ENCODE data around the gene RAB11FIP3. TPM values are rescaled to one million over a fixed set of nuclear protein-coding genes. Genes with fewer than 3 reads are reported as not detected.

Gene RAB11FIP3
- total and polyA plus RNA-seq, 11 donors: 19.3 to 39.9 (median 31.9) TPM

- Histone ChIP-seq H3K9me3 (no peaks in the 10 kb centered on the region), H3K27ac (no peak overlapping the region), H3K4me3 (no peak overlapping the region), H3K36me3 (no peaks in the 10 kb centered on the region), H3K4me1 (peaks cover 0 to 21% (median 9%) of the 10 kb centered on the region in 12 donors), H3K27me3 (no peaks in the 10 kb centered on the region)
- no peak for TF ChIP-seq POLR2A (IDR thresholded peaks at IDR 0.05)
- TF ChIP-seq CTCF (IDR thresholded peaks at IDR 0.05): no peak
- ATAC-seq (no peak), DNase-seq (no peak)
- intact Hi-C loops (cut with DNase I): loop anchor here in 3 of 10 donors (10.0 kb wide), 2 partner anchors 92 to 272 kb away; partner anchors contain the start of gene RHOT2 (in 2 of the 3)
- WGBS, 4 donors: 86 to 94% (median 89%) methylated on average over 7 of the region's 7 CpGs
Measured at GRCh38 chr16:392450-393030, 32.9 kb upstream of the RAB11FIP3 start.

DNA sequence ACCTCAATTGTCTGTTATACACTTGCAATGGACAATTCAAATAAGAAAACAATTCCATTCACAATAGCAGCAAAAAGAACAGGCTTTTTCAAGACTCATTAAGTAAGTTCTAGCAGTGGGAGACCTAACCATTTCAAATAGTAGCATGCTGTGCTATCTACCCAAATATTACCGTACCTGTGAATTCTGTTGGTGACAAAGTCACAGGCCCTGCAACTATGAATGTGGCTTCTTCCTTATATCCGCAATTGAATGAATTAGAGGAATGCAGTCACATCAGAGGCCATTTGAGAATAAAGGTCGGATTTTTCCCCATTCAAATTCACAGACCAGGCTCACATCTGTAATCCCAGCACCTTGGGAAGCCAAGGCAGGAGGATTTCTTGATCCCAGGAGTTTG lies 29.2 kb upstream of the RAB11FIP3 start:
- TF ChIP-seq CTCF (IDR thresholded peaks at IDR 0.05) (no peak), POLR2A (IDR thresholded peaks at IDR 0.05) (no peak)
- Histone ChIP-seq H3K9me3 (no peaks in the 10 kb centered on the region), H3K4me3 (peak overlapping the region in 8 of 12 donors; percentile 50 to 92 (median 70)), H3K36me3 (peaks cover 0 to 5% (median 0%) of the 10 kb centered on the region in 9 donors), H3K27ac (peak overlapping the region in 9 of 12 donors; percentile 57 to 92 (median 82)), H3K27me3 (no peaks in the 10 kb centered on the region), H3K4me1 (peaks cover 0 to 31% (median 15%) of the 10 kb centered on the region in 12 donors)
- ATAC-seq (no peak), DNase-seq (no peak)
- 40 to 50% (median 44%) methylated on average over 3 of the region's 3 CpGs for WGBS, 4 donors
- intact Hi-C loops (cut with DNase I): loop anchor here in 3 of 10 donors (2.0 to 10.0 kb wide), 3 partner anchors 13 to 269 kb away; partner anchors contain the start of gene RHOT2 (in 2 of the 3)

GRCh38 chr16:396605-397004 lies 28.8 kb upstream of the RAB11FIP3 start:
- Histone ChIP-seq H3K36me3 (peaks cover 0 to 5% (median 0%) of the 10 kb centered on the region in 9 donors), H3K27me3 (no peaks in the 10 kb centered on the region), H3K9me3 (no peaks in the 10 kb centered on the region), H3K27ac (peak overlapping the region; percentile 57 to 92 (median 82)), H3K4me3 (peak overlapping the region in 11 of 12 donors; percentile 19 to 92 (median 69)), H3K4me1 (peaks cover 0 to 32% (median 15%) of the 10 kb centered on the region in 12 donors)
- intact Hi-C loops (cut with DNase I): loop anchor here in 3 of 10 donors (2.0 to 10.0 kb wide), 3 partner anchors 14 to 268 kb away; partner anchors contain the start of gene RHOT2 (in 2 of the 3)
- ATAC-seq (peak in 1 of 4 donors; percentile 14), DNase-seq (peak in 2 of 5 donors; percentile 54 to 68)
- TF ChIP-seq POLR2A (IDR thresholded peaks at IDR 0.05) (no peak), CTCF (IDR thresholded peaks at IDR 0.05) (peak in 1 of 12 donors; percentile 7)
- WGBS, 4 donors: 4 to 11% (median 5%) methylated on average over 22 of the region's 22 CpGs

- Histone ChIP-seq H3K9me3 (no peaks in the 10 kb centered on the region), H3K4me3 (peak within 1 kb of the TSS; percentile 46 to 92 (median 68)), H3K36me3 (peaks cover 0 to 5% (median 0%) of the 10 kb centered on the region in 9 donors), H3K27me3 (no peaks in the 10 kb centered on the region), H3K4me1 (peaks cover 0 to 35% (median 16%) of the 10 kb centered on the region in 12 donors), H3K27ac (peak within 1 kb of the TSS; percentile 61 to 92 (median 82))
- WGBS, 4 donors: 0 to 1% (median 0%) methylated on average over 16 to 75 of the region's 75 CpGs
- ATAC-seq: peak in 2 of 4 donors; percentile 8 to 22
- intact Hi-C loops (cut with DNase I): loop anchor here in 3 of 10 donors (2.0 to 10.0 kb wide), 3 partner anchors 14 to 268 kb away; partner anchors contain the start of gene RHOT2 (in 2 of the 3)
- DNase-seq: peak in 1 of 5 donors; percentile 51
- no peak for TF ChIP-seq POLR2A (IDR thresholded peaks at IDR 0.05)
- TF ChIP-seq CTCF (IDR thresholded peaks at IDR 0.05): no peak
Measured at GRCh38 chr16:397135-397661, 28.3 kb upstream of the RAB11FIP3 start, which contains the start of gene NME4. Gene NME4, plus strand, starts transcription at chr16:397199. Its CDS starts 24 bp downstream, at chr16:397223.

Measured in heart left ventricle (tissue), 16 donors.